Activated B cell treated with CpG ODN at 0.5 μM for 24 hours (primary cell): ENCODE results near the gene CAMTA1. TPM values are rescaled to one million over a fixed set of nuclear protein-coding genes. Genes with fewer than 3 reads are reported as not detected.

Experiments
- ATAC-seq: fragments of 200-7000 bp; cut with Tn5 transposase; one replicate; pipeline ENCODE4 v1.10.0; 2021; ENCODE audit warnings: low read depth, mild to moderate bottlenecking, moderate library complexity
- CTCF ChIA-PET: fragments of 350-600 bp; sonication (Branson Sonifier 250); formaldehyde crosslinking; loops from one replicate; lab custom pipeline; 2021; ENCODE audit warnings: antibody characterized with exemption; lab: Charles Lee
- POLR2A ChIA-PET: fragments of 350-600 bp; sonication (Branson Sonifier 250); formaldehyde crosslinking; loops from one replicate; lab custom pipeline; 2021; ENCODE audit warnings: antibody characterized with exemption; lab: Charles Lee
- DNase-seq: peaks from one replicate; pipeline ENCODE4 v3.0.0; 2022
- H3K27ac Mint-ChIP-seq: one replicate; pipeline ENCODE4 v1.8.0; 2020; ENCODE audit warnings: mixed read lengths
- H3K27me3 Mint-ChIP-seq: one replicate; pipeline ENCODE4 v1.8.0; 2021; ENCODE audit warnings: mixed read lengths
- H3K36me3 Mint-ChIP-seq: one replicate; pipeline ENCODE4 v1.8.0; 2021; ENCODE audit warnings: low read depth, mixed read lengths
- H3K4me1 Mint-ChIP-seq: one replicate; pipeline ENCODE4 v1.8.0; 2021; ENCODE audit warnings: mixed read lengths
- H3K4me3 Mint-ChIP-seq: one replicate; pipeline ENCODE4 v1.8.0; 2020; ENCODE audit warnings: mild to moderate bottlenecking, mixed read lengths
- H3K9me3 Mint-ChIP-seq: one replicate; pipeline ENCODE4 v1.8.0; 2020; ENCODE audit warnings: mixed read lengths
- CTCF ChIP-seq: fragments of 200-600 bp; IDR thresholded peaks from one replicate; pipeline ENCODE4 v1.8.0; 2022; ENCODE audit warnings: antibody characterized with exemption, mild to moderate bottlenecking
- intact Hi-C: fragments of 100-400 bp; cut with micrococcal nuclease; formaldehyde crosslinking; loops from one replicate; pipeline ENCODE4 v1.15.1; 2024
- total RNA-seq: library from RNA; stranded (reverse); gene quantifications from 2 replicates; pipeline ENCODE4 v1.2.3, GENCODE V29; 2022

The CAMTA1 gene
- total RNA-seq, 1 donor from 2014 or later = 49.8 TPM

- H3K27ac Mint-ChIP-seq = no peak overlapping the region
- H3K9me3 Mint-ChIP-seq = no peaks in the 10 kb centered on the region
- no peak for TF ChIP-seq CTCF
- intact Hi-C loops = no loop called here
- no peaks in the 10 kb centered on the region for H3K36me3 Mint-ChIP-seq
- ChIA-PET POLR2A (no interaction called here), CTCF (no interaction called here)
- H3K4me3 Mint-ChIP-seq = no peak overlapping the region
- H3K27me3 Mint-ChIP-seq = peaks cover 7% of the 10 kb centered on the region
- DNase-seq (no peak), ATAC-seq (no peak)
- no peaks in the 10 kb centered on the region for H3K4me1 Mint-ChIP-seq
These were observed 513.5 kb downstream of the CAMTA1 start for GRCh38 chr1:7298749-7299151.

- Mint-ChIP-seq H3K27ac (no peak overlapping the region), H3K4me1 (no peaks in the 10 kb centered on the region), H3K9me3 (no peaks in the 10 kb centered on the region), H3K36me3 (no peaks in the 10 kb centered on the region), H3K27me3 (peaks cover 7% of the 10 kb centered on the region), H3K4me3 (no peak overlapping the region)
- no peak for DNase-seq
- intact Hi-C loops = no loop called here
- no peak for TF ChIP-seq CTCF
- CTCF ChIA-PET = no interaction called here
- POLR2A ChIA-PET = no interaction called here
- no peak for ATAC-seq
These were observed 514.1 kb downstream of the CAMTA1 start for GRCh38 chr1:7299329-7299799.

GRCh38 chr1:7299994-7300393, 514.7 kb downstream of the CAMTA1 start:
- Mint-ChIP-seq H3K27ac (no peak overlapping the region), H3K36me3 (no peaks in the 10 kb centered on the region), H3K4me1 (no peaks in the 10 kb centered on the region), H3K27me3 (peaks cover 7% of the 10 kb centered on the region), H3K4me3 (no peak overlapping the region), H3K9me3 (no peaks in the 10 kb centered on the region)
- ATAC-seq = no peak
- no peak for DNase-seq
- POLR2A ChIA-PET = no interaction called here
- intact Hi-C loops = no loop called here
- CTCF ChIA-PET = no interaction called here
- TF ChIP-seq CTCF = no peak

DNA sequence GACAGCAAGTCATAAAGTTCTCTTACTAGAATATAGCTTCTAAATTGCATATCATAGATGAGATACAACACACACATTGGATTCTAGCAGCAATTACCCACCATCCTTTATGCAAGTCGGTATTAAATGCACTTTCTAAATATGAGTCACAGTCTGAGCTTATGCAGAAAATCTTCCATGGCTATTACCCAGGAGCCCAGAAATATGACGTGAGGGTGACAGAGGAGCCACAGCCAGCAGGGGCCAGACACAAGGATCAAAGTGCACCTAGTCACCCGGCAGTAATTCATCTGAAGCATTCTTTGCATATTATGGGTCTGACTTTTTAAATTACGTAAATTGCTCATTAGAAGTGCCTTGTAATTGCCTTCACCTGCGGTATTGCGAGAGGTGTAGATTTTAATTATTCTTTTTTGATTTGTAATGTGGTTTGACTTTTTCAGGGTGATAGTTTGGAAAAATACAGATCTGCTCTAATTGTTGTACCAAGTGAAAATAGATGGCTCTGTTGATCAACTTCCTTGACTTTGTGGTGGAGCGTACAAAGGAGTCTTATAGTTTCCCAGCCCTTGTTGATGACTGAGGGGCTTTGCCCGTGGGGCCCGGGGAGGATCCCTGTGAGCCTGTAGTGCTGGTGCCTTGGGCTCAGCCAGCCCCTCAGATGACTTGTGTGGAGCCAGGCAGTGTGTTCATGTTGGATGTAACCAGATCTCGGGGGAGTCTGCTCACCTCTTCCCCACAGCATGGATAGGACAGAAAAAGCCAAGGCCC, 515.8 kb downstream of the CAMTA1 start:
- no peak overlapping the region for H3K27ac Mint-ChIP-seq
- DNase-seq (no peak), ATAC-seq (no peak)
- H3K4me1 Mint-ChIP-seq = no peaks in the 10 kb centered on the region
- ChIA-PET POLR2A (no interaction called here), CTCF (no interaction called here)
- no peak overlapping the region for H3K4me3 Mint-ChIP-seq
- H3K27me3 Mint-ChIP-seq = peaks cover 7% of the 10 kb centered on the region
- no peaks in the 10 kb centered on the region for H3K36me3 Mint-ChIP-seq
- H3K9me3 Mint-ChIP-seq = no peaks in the 10 kb centered on the region
- intact Hi-C loops = no loop called here
- TF ChIP-seq CTCF = no peak

- DNase-seq (no peak), ATAC-seq (no peak)
- intact Hi-C loops = no loop called here
- peaks cover 7% of the 10 kb centered on the region for H3K27me3 Mint-ChIP-seq
- H3K36me3 Mint-ChIP-seq = no peaks in the 10 kb centered on the region
- no peak for TF ChIP-seq CTCF
- ChIA-PET CTCF (no interaction called here), POLR2A (no interaction called here)
- H3K4me3 Mint-ChIP-seq = no peak overlapping the region
- no peaks in the 10 kb centered on the region for H3K4me1 Mint-ChIP-seq
- H3K9me3 Mint-ChIP-seq = peaks cover 3% of the 10 kb centered on the region
- H3K27ac Mint-ChIP-seq = no peak overlapping the region
These were observed 516.4 kb downstream of the CAMTA1 start for GRCh38 chr1:7301664-7301981.
